ENCODE measurements around the gene NIPA2. TPM values are rescaled to one million over a fixed set of nuclear protein-coding genes. Genes with fewer than 3 reads are reported as not detected.

NIPA2 gene
- total and polyA plus RNA-seq, 5 donors from 2014 or later, result 39.6 to 66.4 (median 56.8) TPM

DNA sequence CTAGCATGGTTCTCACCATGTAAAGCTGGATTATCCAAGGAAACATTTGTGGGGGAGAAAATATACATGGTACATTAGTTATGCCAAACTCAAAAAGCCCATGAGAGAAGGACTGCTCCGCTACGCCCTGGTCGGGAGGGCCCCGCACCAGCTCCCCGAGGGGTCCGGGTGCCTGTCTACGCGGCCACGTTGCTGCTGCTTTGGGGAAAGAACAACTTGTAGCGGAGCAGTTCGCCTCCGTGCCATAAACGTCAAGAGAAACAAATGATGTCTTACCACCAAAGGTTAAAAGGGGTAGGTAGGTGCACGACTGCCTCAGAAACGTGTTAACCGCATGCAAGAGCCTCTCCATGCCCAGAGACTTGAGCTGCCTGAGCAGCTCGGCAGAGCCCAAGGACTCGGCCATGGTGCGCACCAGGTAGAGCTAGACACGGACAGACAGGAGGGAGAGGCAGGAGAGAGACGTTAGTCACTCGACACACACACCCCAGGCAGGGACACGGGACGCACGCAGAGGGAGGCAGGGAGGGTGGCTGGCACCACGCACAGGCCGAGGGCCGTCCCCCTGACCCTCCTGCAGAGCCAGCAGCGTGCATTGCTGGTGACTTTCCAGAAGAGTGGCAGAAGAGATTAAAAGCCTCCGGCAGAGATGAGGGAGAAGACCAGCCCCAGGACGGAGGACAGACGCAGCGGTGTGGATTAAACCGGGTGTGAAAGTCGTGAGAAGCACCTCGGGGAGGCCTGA is 78.3 kb downstream of the NIPA2 start:
- Histone ChIP-seq H3K9me3 (ENCODE audit: control insufficient read depth in 2 of 2, low read length in 2 of 2) (no peaks in the 10 kb centered on the region), H3K27ac (ENCODE audit: insufficient read depth, low read length, poor library complexity, severe bottlenecking) (no peak overlapping the region), H3K4me3 (ENCODE audit: low read depth, low read length) (no peak overlapping the region), H3K36me3 (ENCODE audit: control insufficient read depth, insufficient read depth, low read length) (no peaks in the 10 kb centered on the region), H3K4me1 (ENCODE audit: control insufficient read depth, insufficient read depth, low read length, poor library complexity, severe bottlenecking) (no peaks in the 10 kb centered on the region), H3K27me3 (ENCODE audit: control insufficient read depth, insufficient read depth, low read length) (no peaks in the 10 kb centered on the region)
- H3K4me3 Mint-ChIP-seq, result no peak overlapping the region
- H3K27me3 Mint-ChIP-seq, result no peaks in the 10 kb centered on the region
- H3K9me3 Mint-ChIP-seq, result no peaks in the 10 kb centered on the region
- H3K27ac Mint-ChIP-seq, result no peak overlapping the region
- H3K4me1 Mint-ChIP-seq, result no peaks in the 10 kb centered on the region
- H3K36me3 Mint-ChIP-seq, result peaks cover 4% of the 10 kb centered on the region
- DNase-seq (no peak), ATAC-seq (ENCODE audit: low read depth in 2 of 2) (no peak)

DNA sequence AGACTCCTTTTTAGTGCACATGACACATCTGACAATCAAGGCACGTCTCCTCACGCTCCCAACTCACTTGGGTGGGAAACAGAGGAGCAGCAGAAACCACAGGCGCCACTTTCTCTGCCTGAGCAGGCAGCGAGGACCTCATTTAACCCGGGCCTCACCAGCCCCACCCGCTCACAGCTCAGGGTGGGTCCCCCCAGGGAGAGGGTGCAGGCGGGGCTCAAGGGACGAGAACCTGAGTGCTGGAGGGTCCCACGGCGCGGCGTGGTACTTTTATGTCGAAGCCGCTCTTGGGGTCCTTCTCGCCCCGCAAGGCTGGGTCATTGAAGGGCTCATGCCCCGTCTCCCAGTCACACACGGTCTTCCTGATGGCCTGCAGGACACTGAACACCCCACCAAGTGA is 79.1 kb downstream of the NIPA2 start:
- no peak for ATAC-seq (ENCODE audit: low read depth in 2 of 2)
- H3K27me3 ChIP-seq (ENCODE audit: control insufficient read depth, insufficient read depth, low read length), result no peaks in the 10 kb centered on the region
- no peaks in the 10 kb centered on the region for H3K4me1 Mint-ChIP-seq
- no peaks in the 10 kb centered on the region for H3K4me1 ChIP-seq (ENCODE audit: control insufficient read depth, insufficient read depth, low read length, poor library complexity, severe bottlenecking)
- no peak overlapping the region for H3K4me3 Mint-ChIP-seq
- no peak overlapping the region for H3K4me3 ChIP-seq (ENCODE audit: low read depth, low read length)
- no peaks in the 10 kb centered on the region for H3K27me3 Mint-ChIP-seq
- no peaks in the 10 kb centered on the region for H3K9me3 ChIP-seq (ENCODE audit: control insufficient read depth in 2 of 2, low read length in 2 of 2)
- no peak for DNase-seq
- no peaks in the 10 kb centered on the region for H3K36me3 ChIP-seq (ENCODE audit: control insufficient read depth, insufficient read depth, low read length)
- H3K27ac ChIP-seq (ENCODE audit: insufficient read depth, low read length, poor library complexity, severe bottlenecking), result no peak overlapping the region
- H3K27ac Mint-ChIP-seq, result no peak overlapping the region
- no peaks in the 10 kb centered on the region for H3K9me3 Mint-ChIP-seq
- H3K36me3 Mint-ChIP-seq, result peaks cover 4% of the 10 kb centered on the region

Other genes with a start within 250 kb of the NIPA2 start
- 18.0 TPM for gene NIPA1, start 52.0 kb upstream of the NIPA2 start, total RNA-seq
- 1 to 10 TPM; 3.5 to 8.3 (median 6.0) TPM for gene NIPA1, start 52.0 kb upstream of the NIPA2 start, polyA plus RNA-seq
- 7.6 TPM for gene CYFIP1, start 141.7 kb downstream of the NIPA2 start, total RNA-seq
- gene CYFIP1, start 141.7 kb downstream of the NIPA2 start, polyA plus RNA-seq, result 1 to 10 TPM; 1.1 to 3.1 (median 1.9) TPM
- gene TUBGCP5, start 200.9 kb downstream of the NIPA2 start, total RNA-seq, result 20.2 TPM
- gene TUBGCP5, start 200.9 kb downstream of the NIPA2 start, polyA plus RNA-seq, result 1 to 10 TPM; 5.0 to 9.3 (median 7.1) TPM

Data from CD4-positive, CD25-positive, alpha-beta regulatory T cell (primary cell).